HG03575 (cell line): ENCODE data around the gene MYBBP1A.
"Not testable (repeated sequence)": the region's sequence is repeated elsewhere in the genome, so short reads cannot be mapped to it uniquely, and the experiment has no call there.

Experiments used
- ATAC-seq: cut with Tn5 transposase; IDR thresholded peaks from one replicate; pipeline ENCODE4 v1.9.1; 2021; ENCODE audit not compliant: unreplicated experiment, insufficient number of reproducible peaks, low FRiP score; ENCODE audit errors: extremely low read depth

MYBBP1A gene, protein sequence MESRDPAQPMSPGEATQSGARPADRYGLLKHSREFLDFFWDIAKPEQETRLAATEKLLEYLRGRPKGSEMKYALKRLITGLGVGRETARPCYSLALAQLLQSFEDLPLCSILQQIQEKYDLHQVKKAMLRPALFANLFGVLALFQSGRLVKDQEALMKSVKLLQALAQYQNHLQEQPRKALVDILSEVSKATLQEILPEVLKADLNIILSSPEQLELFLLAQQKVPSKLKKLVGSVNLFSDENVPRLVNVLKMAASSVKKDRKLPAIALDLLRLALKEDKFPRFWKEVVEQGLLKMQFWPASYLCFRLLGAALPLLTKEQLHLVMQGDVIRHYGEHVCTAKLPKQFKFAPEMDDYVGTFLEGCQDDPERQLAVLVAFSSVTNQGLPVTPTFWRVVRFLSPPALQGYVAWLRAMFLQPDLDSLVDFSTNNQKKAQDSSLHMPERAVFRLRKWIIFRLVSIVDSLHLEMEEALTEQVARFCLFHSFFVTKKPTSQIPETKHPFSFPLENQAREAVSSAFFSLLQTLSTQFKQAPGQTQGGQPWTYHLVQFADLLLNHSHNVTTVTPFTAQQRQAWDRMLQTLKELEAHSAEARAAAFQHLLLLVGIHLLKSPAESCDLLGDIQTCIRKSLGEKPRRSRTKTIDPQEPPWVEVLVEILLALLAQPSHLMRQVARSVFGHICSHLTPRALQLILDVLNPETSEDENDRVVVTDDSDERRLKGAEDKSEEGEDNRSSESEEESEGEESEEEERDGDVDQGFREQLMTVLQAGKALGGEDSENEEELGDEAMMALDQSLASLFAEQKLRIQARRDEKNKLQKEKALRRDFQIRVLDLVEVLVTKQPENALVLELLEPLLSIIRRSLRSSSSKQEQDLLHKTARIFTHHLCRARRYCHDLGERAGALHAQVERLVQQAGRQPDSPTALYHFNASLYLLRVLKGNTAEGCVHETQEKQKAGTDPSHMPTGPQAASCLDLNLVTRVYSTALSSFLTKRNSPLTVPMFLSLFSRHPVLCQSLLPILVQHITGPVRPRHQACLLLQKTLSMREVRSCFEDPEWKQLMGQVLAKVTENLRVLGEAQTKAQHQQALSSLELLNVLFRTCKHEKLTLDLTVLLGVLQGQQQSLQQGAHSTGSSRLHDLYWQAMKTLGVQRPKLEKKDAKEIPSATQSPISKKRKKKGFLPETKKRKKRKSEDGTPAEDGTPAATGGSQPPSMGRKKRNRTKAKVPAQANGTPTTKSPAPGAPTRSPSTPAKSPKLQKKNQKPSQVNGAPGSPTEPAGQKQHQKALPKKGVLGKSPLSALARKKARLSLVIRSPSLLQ (N-terminal part only)

DNA sequence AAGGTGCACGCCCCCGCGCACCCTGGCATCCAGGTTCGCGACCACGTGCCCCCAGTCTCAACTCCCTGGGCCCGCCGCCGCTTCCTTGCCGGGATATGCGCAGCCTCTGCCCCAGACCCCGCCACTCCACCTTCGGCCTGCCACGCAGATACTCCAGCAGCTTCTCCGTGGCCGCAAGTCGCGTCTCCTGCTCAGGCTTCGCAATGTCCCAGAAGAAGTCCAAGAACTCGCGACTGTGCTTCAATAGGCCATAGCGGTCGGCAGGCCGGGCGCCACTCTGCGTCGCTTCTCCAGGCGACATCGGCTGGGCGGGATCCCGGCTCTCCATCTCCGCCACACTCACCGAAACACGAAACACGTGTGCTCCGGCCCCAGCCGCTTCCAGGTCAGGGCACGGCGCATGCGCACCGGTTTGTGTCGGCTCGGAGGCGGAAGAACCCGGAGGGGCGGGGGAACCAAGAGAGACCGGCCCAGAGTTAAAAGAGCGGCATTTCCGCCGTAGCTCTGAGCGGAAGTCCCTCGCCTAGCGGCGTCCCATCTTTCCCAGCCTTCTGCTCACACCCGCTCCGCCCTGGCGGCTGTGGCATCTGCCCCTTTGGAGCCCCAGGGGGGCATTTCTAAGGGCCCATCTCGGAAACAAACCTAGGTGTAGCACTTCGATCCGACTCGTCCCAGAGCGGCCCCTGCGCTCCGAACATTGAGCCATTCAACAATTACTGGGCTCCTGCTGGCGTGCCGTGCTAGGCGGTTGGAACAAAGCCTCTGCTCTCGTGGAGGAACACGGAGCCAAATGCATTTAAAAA, at the start of gene MYBBP1A:
Gene MYBBP1A (minus strand): TSS at position 388 of the 803 bp plus-strand sequence. CDS start 60 bp downstream, at position 328.
- no peak for ATAC-seq

DNA sequence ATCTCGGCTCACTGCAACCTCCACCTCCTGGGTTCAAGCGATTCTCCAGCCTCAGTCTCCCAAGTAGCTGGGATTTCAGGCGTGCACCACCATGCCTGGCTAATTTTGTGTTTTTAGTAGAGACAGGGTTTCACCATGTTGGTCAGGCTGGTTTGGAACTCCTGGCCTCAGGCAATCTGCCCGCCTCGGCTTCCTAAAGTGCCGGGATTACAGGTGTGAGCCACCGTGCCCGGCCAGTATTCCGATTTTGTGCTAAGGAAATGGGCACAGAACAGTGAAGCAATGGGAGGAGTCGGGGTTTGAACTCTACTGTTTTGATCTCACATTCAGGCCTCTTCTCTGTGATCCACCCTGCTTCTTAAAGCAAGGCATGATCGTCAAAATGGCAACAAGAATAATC, 49.6 kb upstream of the MYBBP1A start:
- not testable (repeated sequence) for ATAC-seq

DNA sequence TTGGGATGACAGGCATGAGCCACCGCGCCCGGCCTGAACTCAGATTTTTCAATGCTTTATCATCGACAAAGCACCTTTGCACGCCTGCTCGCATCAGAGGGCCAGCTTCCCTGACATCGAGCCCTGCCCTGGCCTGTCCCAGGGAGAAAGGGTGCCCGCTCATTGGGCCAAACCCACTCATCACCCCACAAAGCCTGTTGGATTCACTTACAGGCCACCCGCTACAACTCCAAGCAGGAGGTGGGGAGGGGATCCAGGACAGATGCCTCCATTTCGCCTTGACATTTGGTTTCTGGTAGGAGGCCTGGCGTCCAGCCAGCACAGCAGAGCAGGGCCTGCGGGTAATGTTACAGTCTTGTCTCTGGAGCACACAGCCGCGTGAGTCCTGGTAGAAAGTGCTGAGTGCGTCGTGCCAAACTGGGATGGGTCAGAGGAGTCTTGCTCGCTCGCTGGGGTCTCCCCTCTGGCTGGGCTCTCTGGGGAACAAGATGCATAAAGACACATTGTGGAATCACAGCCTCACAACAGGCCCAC, 49.0 kb upstream of the MYBBP1A start:
- no peak for ATAC-seq

DNA sequence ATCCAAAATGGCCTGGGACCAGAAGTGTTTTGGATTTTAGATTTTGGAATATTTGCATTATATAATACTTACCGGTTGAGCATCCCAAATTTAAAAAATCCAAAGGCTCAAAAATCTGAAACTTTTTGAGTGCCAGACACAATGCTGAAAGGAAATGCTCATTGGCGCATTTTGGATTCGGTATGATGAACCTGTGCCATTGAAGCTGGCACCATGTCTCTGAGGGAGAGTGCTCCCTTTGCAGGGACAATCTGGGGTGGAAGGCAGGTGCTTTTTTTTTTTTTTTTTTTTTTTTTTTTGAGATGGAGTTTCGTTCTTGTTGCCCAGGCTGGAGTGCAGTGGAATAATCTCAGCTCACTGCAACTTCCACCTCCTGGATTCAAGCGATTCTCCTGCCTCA, 46.9 kb upstream of the MYBBP1A start:
- ATAC-seq = no peak

DNA sequence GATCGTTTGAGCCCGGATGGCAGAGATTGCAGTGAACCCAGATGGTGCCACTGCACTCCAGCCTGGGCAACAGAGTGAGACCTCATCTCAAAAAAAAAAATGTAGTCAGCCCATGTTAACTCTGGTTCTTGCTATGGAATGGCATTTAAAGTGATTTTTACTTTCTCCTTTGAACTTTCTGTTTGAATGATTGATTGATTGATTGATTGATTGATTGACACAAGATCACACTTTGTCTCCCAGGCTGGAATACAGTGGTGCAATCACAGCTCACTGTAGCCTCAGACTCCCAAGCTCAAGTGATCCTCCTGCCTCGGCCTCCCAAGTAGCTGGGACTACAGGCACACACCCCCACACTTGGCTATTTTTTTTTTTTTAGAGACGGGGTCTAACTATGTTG, 46.1 kb upstream of the MYBBP1A start:
- no peak for ATAC-seq

DNA sequence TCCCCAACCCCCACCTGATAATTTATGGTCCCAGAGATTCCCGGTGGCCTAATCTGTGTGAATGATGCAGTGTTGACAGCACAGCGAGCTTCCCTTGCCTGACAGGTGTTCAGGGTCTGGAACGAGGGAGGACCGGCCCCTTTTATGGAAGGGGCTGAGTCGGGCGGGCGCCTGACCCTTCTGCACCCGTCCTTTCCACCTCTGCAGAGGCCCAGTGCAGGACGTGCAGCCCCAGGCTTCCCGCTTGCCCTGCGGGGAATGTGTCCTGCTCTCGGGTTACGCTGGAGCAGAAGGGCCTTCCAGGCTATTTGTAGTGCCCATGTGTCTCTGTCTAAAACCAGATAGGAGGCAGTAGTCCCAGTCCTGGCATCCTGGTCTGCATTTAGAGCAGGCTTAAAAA, 45.4 kb upstream of the MYBBP1A start:
- ATAC-seq = no peak

DNA sequence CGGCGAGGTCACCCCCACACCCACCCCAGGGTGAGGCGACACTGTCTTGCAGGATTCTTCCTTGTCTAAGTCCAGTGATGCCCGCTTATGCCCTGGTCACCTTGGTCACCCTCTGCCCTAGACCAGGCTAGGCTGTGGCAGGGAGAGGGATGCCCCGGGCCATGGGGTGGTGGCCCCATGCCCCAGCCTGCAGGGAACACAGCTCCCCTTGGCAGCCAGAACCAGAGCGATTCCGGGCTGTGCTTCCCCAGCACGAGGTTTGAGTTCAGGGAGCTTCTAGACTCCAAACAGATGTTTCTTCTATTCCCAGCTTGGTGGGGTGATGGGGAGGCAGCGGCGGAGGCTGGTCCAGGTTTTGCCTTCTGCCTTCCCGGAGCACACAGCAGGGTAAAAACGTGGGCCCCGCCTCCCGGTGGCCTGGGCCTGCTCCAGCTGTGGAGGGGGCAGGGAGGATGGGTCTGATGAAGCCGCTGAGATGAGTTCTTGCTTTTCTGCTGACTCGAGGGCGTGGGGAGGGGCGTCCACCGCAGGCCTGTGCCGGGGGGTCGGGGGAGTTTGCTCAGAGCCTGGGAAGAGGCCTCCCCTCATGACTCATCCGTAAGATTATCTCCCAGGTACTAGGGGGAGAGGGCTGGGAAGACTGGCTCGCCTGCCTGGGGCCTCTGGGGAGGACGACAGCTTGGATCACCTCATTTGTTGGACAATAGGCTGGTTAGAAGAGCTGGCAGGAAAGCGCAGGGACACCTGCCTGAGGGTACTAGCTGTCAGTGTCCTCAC, 44.5 kb upstream of the MYBBP1A start:
- no peak for ATAC-seq

DNA sequence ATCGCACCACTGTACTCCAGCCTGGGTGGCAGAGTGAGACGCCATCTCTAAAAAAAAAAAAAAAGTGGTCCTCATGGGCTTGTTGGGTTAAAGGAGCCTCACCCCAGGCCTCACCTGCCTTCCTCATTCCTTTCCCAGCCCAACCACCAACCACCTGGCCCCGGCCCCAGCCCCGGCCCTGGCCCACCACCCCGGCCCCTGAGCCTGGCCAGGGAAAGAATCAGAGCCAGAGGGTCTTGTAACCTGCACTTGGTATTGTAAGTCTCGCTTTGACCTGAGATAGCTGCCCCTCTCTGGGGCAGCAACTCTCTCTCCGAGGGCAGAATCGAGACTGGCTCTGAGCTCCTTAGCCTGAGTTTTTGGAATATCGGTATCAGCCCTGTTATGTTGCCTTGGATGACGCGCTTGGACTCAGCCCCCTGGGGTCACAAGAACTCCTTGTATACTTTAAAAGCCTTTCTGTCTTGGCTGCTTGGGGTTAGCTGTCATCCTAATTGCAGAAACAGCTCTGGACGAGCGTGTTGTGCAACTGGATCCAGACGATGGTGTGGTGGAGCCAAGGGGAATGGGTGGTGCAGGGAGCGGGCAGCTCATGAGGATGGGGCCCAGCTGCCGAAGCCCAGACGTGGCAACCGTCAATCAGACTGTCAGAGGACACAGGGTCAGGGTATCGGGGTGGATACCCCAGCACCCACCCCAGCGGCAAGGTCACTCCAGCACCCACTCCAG, 43.8 kb upstream of the MYBBP1A start:
- ATAC-seq = no peak

DNA sequence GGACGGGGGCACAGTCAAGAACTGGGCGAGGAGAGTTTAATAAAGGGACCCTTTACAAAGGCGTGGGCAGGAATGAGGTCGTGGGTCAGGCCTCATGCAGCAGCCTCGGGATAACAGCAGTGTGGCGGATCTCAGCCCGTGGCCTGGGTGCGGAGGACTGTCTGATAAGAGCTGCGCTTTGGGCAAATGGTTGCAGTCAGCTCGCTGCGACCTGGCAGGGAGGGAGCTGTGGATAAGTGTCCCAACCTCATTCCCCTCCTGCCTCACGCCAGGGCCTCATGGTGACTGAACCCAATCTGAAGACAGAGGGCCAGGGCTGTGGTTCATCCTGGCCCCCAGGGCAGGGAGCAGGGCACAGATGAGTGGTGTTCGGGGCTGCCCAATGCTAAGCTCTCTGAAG, 42.8 kb upstream of the MYBBP1A start:
- ATAC-seq = no peak

DNA sequence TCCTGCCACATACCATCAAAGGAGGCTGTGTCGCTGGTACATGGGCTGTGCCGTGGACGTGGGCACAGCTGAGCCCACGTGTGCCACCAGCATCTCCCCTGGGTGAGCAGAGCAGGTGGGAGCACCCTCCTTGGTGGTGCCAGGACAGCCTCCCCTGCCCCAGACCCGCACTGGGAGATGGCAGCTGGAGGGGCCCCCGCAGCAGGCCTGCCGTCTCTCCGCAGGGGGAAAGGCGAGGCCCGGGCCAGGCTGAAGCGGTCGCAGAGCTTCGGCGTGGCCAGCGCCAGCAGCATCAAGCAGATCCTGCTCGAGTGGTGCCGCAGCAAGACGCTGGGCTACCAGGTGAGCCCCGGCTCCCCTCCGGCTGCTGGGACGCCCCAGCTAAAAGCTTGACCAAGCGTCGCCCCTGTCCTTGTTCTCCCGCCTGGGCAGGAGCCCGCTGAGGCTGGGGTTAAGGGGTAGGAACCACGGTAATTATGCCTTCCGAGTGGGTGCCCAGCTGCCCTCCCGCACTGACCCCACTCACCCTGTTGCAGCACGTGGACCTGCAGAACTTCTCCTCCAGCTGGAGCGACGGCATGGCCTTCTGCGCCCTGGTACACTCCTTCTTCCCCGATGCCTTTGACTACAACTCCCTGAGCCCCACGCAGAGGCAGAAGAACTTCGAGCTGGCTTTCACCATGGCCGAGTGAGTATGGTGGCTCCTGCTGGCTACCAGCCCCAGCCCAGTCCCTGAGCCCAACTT, 41.6 kb upstream of the MYBBP1A start:
- no peak for ATAC-seq

DNA sequence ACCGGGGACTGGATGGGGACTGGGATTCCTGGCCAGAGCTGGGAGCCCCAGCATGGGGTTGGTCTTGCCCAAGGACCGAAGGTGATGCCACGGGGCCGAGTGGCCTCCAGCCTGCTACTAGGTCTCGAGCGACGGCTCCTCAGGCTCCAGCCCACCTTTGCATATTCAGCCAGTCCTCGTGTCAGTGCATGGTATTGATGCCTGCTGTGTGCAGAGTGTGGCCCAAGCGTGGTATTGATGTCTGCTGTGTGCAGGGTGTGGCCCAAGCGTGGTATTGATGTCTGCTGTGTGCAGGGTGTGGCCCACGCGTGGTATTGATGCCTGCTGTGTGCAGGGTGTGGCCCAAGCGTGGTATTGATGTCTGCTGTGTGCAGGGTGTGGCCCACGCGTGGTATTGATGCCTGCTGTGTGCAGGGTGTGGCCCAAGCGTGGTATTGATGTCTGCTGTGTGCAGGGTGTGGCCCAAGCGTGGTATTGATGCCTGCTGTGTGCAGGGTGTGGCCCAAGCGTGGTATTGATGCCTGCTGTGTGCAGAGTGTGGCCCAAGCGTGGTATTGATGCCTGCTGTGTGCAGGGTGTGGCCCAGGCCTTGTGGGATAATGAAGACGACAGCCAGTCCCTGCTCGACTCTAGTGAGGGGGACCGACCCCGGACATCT, 40.6 kb upstream of the MYBBP1A start:
- ATAC-seq = not testable (repeated sequence)

DNA sequence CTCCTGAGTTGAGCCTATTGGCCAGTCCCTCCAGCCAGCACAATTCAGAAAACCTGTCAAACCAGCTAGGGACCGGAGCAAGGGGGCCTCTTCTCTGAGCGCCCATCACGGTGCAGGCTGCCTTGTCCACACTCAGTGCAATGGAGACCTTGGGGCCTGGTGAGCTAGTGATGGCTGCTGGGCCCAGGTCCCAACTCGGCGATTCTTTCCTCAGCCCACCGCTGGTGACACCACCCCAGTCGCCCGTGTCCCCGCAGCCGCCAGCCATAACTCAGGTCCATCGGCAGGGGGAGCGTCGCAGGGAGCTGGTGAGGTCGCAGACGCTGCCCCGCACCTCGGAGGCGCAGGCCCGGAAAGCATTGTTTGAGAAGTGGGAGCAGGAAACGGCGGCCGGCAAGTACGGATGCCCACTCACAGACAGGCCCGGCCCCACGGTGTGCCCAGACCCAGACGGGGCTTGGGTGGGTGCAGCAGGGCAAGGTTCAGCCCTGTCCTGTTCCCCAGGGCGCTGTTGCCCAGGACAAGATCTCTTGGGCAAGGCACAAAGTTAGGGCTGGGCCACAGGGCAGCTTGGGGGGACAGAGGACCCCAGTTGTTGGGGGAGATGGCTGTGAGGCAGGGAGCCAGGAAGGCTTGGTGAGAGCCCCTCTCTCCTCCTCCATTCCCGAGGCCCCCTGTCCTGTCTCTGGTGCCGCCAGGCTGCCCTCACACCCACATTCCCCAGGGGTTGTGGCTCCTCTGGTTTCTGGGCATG, 39.9 kb upstream of the MYBBP1A start:
- ATAC-seq = no peak

DNA sequence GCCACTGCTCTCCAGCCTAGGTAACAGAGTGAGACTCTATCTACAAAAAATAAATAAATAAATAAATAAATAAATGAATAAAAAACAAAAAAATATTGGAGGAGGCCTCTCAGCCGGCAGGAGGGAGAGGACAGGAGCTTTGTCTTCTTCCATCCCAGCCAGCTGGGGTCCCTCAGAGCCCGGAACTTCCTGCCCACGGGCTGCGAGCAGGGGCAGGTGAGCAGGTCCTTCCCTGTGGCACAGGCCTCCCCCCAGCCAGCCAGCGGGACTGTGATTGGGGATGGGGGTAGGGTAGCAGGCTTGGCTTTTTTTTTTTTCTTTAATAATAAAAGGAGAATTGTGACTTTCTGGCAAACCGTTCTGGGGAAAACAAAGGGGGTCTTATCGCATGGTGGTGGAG, 39.2 kb upstream of the MYBBP1A start:
- ATAC-seq = no peak

DNA sequence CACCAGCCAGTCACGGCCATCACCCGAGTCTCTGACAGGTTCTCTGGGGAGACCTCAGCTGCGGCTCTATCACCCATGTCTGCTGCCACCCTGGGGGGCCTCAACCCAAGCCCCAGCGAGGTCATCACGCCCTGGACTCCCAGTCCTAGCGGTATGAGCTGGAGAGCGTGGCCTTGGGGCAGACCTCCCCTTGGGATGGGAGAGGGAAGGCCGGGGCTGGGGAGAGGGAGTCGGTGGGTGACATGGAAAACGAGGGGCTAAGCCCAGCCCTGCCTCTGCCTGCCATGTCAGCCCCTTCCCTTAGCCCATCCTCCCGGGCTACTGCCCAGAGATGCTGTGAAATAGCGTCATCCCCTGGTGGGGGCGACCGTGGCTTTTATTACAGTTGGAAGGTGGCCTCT, 37.8 kb upstream of the MYBBP1A start:
- no peak for ATAC-seq
